ENCODE data around the gene FHOD3. TPM values are rescaled to one million over a fixed set of nuclear protein-coding genes. Genes with fewer than 3 reads are reported as not detected.
"Not testable (repeated sequence)": the region's sequence is repeated elsewhere in the genome, so short reads cannot be mapped to it uniquely, and the experiment has no call there.

FHOD3 gene
- total RNA-seq, 1 donor from 2014 or later: 347 TPM

GRCh38 chr18:36752929-36753865, 455.7 kb downstream of the FHOD3 start:
- DNase-seq: no peak
- intact Hi-C loops (cut with micrococcal nuclease): no loop called here
- peak; percentile 58 for ATAC-seq

DNA sequence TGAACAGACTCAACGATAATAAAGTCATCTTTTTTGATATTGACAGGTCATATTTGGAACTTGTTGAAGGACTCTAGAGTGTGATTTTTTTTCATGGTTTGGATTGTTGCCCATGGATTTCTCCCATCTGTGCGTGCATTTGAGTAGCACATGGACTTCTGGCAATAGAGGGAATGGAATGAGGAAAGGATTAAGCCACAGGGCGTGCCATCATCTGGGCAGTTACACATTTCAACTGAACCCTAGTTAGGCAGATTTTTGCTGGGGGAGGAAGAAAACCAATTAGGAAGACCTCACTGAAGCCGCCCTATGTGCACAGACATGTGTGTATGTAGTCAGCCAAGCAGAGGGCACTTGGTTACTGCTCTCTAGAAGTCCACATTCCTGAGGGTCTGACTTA, 458.7 kb downstream of the FHOD3 start:
- ATAC-seq: peak; percentile 21

DNA sequence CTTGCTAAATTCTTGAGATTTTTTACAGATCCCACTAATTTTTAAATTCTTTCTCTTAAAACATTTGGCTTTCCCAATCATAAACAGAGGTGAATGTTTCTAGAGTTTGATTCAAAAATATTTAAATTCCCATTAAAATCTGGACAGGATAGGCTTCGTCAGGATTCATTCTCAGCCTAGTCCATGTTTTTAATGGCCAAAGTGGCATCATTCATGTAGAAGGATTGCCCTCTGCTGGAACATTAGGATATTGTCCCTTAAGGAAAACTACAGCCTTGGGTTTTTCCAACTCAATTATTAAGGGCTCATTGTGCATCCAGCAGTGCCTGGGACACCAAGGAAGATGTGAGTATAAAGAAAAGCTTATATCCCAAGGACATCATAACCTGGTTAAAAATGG, 459.6 kb downstream of the FHOD3 start:
- ATAC-seq (peak; percentile 47), DNase-seq (no peak)
- intact Hi-C loops (cut with micrococcal nuclease): no loop called here

More for the DNA sequence above, 458.7 kb downstream of the FHOD3 start:
- intact Hi-C loops (cut with micrococcal nuclease): no loop called here
- no peak for DNase-seq

- no peak for ATAC-seq
- DNase-seq: no peak
- intact Hi-C loops (cut with micrococcal nuclease): no loop called here
Measured at GRCh38 chr18:36757991-36758390, 460.5 kb downstream of the FHOD3 start.

DNA sequence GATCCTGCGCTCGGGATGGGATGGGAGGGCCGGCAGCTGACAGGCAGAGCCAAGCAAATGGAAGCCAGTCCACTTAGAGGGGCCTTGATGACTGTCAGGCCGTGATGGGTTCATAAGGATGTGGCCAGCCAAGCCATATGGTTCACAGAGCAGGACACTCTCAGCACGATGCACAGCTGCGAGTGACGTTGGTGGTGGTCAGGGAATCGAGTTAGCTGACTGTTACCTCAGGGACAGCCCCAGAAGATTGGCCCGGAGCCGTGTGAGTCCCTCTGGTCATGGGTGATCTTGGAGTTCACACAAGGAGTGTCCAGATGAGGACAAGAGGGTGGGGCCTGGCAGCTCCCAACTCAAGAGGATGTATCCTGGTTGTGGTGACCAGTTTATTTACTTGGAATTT, 461.1 kb downstream of the FHOD3 start:
- no peak for DNase-seq
- ATAC-seq: peak; percentile 28
- intact Hi-C loops (cut with micrococcal nuclease): no loop called here

- intact Hi-C loops (cut with micrococcal nuclease): no loop called here
- DNase-seq: no peak
- ATAC-seq: no peak
Measured at GRCh38 chr18:36759167-36759776, 461.8 kb downstream of the FHOD3 start.

GRCh38 chr18:36760598-36760997, 463.1 kb downstream of the FHOD3 start:
- intact Hi-C loops (cut with micrococcal nuclease): no loop called here
- DNase-seq (no peak), ATAC-seq (no peak)

DNA sequence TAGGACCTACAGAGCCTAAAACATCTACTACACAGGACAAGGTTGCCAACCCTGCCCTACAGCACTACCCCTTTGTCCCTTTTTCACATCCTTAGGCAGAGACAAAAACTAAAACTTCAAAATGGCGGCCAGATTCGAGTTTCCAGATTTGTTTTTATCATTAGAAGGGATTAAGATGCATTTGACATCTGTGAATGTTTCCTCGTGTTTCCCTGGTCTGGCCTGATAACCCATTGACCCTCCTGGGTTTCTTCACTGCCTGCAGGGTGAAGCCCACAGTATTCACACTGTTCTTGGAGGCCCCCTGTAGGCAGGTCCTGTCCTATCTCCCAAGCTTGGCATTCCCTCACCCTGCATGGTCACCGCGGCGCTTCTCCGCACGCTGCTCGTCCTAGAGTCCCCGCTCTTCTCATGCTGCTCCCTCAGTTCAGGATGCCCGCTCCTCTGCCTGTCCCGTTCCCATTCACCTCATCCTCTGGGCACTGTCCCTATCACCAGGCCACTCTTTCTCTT, 463.7 kb downstream of the FHOD3 start:
- DNase-seq: no peak
- no peak for ATAC-seq
- intact Hi-C loops (cut with micrococcal nuclease): no loop called here

DNA sequence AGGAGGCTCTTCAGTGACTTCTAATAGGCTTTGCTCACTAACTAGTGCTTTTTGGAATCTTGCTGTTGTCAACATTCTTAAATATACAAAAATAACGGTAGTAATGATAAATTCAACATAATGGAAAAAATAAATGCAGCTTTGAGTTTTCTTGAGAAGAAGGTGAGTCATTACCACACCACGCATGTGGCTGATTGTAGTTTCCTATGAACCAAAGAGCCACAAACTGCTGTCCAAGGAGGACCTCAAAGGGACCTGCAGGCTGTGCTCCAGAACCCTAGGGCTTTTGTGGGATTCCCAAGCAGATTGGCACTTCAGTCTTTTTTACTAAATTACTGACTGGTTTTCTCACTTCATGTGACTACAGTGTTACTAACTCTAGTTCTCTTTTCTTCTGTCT, 464.6 kb downstream of the FHOD3 start:
- ATAC-seq: no peak
- DNase-seq: no peak
- intact Hi-C loops (cut with micrococcal nuclease): no loop called here

DNA sequence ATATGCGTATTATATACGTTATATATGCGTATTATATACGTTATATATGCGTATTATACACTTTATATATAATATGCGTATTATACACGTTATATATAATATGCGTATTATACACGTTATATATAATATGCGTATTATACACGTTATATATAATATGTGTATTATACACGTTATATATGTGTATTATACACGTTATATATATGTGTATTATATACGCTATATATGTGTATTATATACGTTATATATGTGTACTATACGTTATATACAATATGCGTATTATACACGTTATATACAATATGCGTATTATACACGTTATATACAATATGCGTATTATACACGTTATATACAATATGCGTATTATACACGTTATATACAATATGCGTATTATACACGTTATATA, 465.5 kb downstream of the FHOD3 start:
- DNase-seq; ATAC-seq; intact Hi-C loops (cut with micrococcal nuclease): not testable (repeated sequence)

DNA sequence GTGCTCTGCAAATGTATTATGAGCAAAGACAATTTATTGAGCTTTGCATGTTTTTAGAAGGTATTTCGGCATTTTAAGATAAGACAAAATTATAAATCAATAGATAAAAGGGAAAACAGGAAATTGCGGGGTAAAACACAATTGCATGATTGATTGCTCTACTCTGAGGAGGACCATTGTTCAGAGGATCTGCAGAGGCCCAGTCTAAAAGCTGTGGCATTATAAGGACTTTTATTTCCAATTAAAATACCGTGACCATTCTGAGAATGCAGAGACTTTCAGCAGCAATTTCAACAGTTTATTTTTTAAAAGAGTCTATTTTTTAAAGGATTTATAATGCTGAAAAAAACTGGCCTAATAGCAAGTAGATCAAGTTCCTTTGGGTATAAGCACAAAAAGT, 469.3 kb downstream of the FHOD3 start:
- DNase-seq: no peak
- intact Hi-C loops (cut with micrococcal nuclease): no loop called here
- ATAC-seq: no peak

DNA sequence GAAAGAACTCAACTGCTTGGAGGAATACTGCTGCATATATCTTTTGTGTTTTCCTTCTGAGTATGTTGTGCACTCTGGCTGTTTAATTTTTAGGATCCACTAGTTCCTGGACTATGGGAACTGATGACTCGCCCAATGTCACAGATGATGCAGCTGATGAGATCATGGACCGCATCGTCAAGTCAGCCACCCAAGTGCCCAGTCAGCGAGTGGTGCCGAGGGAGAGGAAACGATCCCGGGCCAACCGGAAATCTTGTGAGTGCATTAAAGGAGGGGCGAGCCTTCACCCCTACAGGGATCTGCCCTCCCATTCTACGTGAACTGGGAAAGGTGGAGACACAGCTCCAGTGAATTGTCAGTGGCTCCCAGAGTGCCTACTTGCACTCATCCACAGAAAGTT, 471.7 kb downstream of the FHOD3 start:
- DNase-seq (no peak), ATAC-seq (no peak)
- intact Hi-C loops (cut with micrococcal nuclease): no loop called here

DNA sequence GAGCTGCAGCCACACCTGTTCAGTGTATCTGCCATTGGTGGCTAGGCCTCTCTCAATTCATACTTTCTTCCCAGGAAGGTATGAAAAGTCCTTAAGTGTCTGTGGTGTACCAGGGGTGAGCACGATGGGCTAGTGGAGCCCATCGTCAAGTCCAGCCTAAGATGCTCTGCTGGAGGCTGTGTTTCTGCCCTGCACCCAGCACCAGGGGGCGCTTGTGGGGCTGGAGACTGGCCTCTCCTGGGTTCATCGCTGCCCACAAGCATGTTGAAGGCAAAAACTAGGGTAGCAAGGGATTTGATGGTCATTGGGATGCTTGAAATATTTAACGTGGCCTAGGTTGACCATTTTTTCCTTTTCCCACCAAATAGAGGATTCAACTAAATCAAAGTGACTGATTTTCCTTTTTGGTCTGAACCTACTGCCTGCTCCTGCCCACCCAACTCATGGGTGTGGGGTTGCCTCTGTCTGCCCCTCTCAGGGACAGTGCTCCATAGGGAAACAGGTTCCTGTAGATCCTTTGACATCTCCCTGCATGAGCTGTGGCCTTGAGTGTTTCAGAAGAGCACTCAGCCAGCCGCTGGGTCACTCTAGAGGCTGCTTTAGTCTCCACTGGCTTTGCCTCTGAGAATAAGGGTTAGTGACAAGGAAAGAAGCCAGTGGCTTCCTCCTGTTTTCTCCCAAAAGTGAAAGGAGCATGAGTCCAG, 472.2 kb downstream of the FHOD3 start:
- ATAC-seq (peak; percentile 41), DNase-seq (peak; percentile 52)
- intact Hi-C loops (cut with micrococcal nuclease): no loop called here

DNA sequence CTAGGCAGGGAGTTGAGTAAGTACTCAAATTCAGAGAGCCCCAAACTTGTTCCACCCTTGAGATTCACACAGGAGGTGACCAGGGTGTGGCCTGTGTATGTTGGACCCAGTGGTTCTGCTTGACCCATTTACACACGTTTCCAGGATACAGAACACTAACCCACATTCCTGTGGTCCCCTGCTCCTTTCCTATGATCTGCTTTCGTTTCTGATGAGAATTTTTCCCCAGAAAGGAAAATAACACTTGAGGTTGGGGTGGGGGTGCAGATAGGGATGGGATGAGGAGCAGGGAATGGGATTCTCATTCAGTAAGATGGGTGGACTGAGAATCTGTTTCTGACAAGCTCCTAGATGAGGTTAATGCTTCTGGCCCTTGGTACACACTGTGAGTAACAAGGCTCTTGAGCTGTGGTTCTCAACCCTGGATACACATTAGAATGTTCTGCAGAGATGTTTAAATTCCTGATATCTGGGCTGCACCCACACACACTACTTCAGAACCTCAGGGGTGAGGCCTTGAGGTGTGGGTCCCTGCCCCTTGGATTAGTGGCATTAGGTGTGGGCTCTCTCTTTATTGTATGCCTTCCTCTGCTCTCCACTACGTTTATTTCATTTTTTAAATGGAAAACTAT, 472.9 kb downstream of the FHOD3 start:
- DNase-seq (no peak), ATAC-seq (no peak)
- intact Hi-C loops (cut with micrococcal nuclease): no loop called here

GRCh38 chr18:36771245-36771644, 473.7 kb downstream of the FHOD3 start:
- no peak for ATAC-seq
- intact Hi-C loops (cut with micrococcal nuclease): no loop called here
- no peak for DNase-seq

DNA sequence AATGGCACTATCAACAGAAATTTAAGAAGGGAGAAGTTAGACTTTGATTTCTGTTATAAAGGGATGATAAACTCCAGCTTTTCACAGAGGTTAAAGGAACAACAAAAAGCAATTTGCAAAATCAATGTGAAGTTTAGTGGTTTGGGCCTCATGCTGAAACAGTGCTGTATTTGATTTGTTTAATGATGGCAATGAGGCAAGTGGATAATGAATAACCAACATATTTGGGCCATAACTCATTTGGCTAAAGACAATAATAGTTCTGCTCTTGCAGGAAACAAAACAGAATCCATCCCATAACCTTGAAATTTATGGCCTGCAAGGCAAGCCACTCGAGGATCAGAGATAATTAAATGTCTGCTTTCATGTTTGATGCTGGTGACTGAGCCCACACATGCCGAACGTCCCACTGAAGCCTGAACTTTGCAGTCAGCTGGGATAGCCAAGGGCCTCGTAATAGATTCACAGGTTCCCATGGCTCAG, 474.8 kb downstream of the FHOD3 start:
- ATAC-seq: no peak
- DNase-seq: no peak
- intact Hi-C loops (cut with micrococcal nuclease): no loop called here

DNA sequence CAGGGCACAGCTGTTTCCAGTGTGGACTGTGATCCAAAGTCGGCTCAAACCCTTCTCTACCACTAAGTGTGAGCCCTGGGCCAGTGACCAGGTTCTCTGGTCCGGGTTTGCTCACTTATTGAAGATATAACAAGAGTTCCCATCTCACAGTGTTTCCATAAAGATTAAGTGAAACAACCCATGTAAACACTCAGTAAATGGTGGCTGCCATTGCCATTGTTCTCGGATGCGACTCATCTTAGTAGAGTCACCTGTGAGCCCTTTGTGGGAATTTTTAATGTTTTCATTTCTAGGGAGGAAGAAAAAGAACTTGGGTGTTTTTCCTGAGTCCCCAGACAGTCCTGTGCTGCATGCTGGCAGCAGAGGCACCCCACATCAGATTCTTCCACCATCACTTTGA, 477.9 kb downstream of the FHOD3 start:
- ATAC-seq: no peak
- intact Hi-C loops (cut with micrococcal nuclease): no loop called here
- DNase-seq: no peak

DNA sequence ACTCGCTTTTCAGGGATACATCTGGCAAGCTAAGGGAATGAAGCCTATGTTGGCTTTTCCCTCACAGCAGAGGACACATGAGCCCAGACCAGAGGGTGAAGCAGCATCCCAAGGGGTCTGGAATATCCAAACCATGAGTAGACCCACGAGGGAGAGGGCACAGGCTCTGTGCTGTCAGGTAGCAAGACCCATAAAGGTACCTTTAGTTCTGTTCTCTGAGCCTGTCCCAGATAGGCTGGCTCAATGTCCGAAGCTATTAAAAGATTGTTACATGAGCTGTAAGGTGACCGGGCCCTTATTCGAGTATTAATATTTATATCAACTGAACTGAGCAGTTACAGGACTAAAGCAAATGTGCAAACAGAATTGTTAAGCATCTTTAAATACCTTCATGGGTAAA, 479.1 kb downstream of the FHOD3 start:
- ATAC-seq (peak; percentile 89), DNase-seq (no peak)
- intact Hi-C loops (cut with micrococcal nuclease): no loop called here

DNA sequence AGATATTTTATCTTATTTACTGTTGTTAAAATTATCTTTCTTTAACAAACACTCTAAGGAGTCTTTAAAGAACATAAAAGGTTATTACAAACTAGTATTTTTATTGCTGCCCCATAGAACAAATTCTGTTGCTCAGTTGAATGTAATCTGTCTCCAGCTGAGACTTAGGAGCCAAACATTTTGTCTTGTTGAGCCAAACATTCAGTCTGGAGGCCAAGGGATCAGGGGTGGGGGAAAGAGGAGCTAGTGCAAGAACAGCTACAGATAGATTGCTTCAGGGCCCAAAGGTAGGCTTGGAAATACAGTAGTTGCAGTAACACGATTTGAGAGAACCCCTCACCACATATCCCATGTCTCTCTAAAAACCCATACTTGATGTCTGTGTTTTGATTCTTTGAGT, 480.1 kb downstream of the FHOD3 start:
- DNase-seq: no peak
- intact Hi-C loops (cut with micrococcal nuclease): no loop called here
- ATAC-seq: peak; percentile 34
